G401.6 (cell line): ENCODE data around the gene C5.
A peak's percentile ranks its signal among the peaks of the same experiment; 100 is the strongest.
"Not testable (repeated sequence)": the region's sequence is repeated elsewhere in the genome, so short reads cannot be mapped to it uniquely, and the experiment has no call there.

ENCODE experiments used
- FAIRE-seq: peaks from 2 replicates; lab custom pipeline; 2012; peaks lifted over from hg19 to GRCh38; lab: Jason Lieb, UNC

The C5 gene

DNA sequence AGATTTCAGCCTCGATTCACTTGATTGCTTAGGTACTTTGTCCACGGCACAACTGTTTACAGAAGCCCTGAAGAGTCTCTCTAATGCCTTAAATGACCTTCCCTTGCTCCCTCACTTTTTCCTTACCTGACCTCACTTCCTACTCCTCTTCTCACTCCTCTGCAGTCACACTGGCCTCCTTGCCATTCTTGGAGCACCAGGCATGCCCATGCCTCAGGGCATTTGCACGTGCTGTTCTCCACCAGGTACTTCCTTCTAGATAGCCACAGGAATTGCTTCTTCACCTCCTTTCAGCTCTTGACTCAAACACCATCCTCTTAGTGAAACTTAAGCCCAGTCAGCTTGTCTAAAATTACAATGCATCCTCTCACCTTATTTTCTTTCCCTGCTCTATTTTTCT is 71.1 kb downstream of the C5 start:
- FAIRE-seq: no peak

DNA sequence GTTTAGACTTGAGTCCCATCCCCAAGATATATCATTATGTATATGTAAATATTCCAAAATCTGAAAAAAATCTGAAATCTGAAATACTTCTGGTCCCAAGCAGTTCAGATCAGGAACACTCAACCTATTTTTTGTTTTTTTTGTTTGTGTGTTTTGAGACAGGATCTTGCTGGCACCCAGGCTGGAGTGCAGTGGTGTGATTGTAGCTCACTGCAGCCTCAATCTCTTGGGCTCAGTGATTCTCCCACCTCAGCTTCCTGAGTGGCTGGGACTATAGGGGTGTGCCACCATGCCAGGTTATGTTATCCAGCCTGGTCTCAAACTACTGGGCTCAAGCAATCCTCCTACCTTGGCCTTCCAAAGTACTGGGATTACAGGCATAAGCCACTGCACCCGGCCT is 72.8 kb downstream of the C5 start:
- FAIRE-seq: no peak

DNA sequence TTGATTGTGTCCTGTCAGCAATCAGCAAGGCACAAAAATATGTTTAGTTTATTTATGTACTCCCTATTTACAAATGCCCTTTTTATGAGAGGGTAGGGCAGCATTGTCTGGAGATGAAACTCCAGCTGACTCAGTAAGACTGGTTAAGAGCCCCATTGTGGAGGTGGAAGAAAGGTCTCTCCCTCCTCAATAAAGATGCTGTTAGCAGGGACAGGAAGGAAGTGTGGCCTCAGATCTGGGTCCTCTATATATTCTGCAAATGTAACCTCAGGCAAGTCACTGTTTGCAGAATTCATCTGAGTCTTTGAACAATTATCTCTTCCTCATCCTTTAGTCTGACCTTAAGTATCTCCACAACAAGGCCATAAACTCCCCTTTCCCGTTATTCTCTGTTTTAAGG is 75.2 kb downstream of the C5 start:
- no peak for FAIRE-seq

DNA sequence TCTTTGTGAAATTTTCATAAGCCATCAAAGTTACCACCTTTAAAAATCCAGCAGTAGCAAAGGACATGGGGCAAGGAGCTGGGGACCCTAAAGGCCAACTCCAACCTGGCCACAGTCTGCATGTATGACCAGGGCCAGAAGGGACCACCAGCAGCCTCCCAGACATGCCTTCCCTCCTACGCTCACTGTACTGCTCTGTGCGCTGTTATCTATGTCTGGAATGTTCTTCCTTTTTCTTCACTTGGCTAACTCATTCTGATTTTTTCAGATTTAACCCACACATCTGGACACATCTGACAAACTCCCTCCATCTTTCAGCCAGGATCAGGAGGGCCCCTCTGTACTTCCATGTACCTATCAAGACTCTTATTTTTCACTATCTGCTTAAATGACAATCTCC is 75.9 kb downstream of the C5 start:
- FAIRE-seq: no peak

DNA sequence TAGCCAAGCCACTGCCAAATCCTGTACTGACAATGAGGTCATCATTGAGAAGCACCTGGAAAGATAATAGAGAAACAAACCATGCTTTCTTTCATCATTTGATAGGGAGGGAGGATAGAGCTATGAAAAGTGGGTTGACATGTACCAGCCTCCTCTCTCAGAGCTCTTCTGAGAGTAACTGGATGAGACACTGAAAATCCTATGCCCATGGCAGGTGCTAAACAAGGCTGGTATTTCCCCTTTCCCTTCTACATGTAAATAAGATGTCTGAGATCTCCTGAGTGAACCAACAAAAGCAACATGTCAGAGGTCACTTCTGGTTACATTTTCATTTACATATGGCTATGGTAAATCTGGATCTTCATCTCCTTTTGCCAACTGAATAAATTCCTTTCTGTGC is 78.1 kb downstream of the C5 start:
- no peak for FAIRE-seq

DNA sequence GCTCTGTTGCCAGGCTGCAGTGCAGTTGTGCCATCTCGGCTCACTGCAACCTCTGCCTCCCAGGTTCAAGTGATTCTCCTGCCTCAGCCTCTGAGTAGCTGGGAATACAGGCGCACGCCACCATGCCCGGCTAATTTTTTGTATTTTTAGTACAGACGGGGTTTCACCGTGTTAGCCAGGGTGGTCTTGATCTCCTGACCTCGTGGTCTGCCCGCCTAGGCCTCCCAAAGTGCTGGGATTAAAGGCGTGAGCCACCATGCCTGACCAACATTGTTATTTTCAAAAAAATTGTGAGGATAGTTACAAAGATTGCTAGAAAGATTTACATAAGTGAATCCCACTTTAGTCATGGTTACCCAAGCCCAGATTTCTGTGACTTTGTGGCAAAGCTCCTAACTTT is 78.6 kb downstream of the C5 start:
- FAIRE-seq: not testable (repeated sequence)

DNA sequence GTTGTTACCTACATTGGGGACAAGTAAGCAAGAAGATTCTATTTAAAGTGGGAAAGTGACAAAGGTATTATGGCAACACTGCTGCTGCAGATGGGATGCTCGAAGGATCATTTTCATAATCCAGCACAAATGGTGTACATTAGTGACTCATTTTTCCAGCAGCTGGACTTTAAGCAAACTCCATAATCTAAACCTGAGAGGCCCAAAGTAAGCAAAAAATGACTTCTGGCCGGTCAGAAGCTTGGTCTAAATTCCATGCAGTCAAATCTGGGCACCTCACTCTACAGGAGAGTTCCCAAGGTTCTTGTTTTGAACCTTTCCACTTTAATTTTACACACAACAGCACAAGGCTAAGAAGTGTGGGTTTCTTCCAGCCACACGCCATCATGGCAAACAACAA is 79.8 kb downstream of the C5 start:
- FAIRE-seq: no peak

DNA sequence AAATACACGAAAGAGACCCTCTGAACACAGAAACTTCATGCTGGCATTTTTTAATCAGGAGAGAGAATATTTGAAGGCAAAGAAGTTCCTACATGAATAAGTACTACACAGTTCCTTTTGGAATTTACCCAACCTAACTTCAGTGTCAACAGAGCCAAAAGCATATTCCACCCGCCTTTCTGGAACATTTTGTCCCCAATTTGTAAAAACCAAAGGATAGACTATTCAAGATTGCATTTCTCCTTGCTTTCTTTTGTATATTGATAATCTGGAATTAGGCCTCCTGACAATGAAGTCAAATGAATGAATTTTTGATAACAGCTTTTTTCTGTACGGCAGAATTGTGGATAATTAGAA is 84.1 kb downstream of the C5 start:
- no peak for FAIRE-seq

DNA sequence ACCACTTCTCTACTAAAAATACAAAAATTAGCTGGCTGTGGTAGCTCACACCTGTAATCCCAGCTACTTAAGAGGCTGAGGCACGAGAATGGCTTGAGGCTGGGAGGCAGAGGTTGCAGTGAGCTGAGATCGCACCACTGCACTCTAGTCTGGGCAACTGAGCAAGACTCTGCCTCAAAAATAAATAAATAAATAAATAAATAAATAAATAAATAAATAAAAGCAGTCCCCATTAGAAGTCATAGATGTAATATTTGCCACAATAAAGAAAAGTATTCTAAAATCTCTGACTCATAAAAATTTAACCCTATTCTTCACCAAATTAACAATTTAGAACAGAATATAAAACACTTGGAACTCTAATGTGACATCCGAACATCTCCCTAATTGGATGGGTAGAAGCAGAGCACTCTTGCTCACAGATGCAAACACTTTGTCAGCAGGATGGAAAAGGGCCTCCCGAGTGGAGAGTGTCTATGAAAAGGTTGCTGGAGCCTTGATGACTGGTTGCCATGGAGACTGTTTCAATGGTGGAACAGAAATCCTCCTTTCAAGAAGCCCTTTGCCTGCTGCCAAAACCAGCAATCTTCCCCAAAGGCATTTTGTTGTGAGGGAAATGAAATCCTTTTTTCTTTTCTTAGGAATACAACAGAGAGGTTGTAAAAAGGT is 84.6 kb downstream of the C5 start:
- no peak for FAIRE-seq

DNA sequence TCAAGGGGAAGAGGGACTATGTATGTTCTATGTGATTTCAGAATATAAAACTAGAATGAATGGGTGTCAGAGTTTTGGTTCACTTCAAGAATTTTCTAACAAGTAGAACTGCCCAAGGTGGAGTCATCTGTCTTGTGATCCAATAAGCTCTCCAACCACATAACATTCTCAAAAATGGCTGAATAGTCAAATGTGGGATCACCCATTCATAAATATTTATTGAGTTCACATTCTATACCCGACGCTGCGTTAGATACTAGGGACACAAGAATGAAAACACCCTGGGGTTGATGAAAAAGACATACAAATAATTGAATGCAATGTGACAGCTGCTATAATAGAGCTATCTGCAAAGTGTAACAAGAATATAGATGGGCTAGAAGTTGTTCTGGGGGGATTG is 88.1 kb downstream of the C5 start:
- FAIRE-seq: no peak

DNA sequence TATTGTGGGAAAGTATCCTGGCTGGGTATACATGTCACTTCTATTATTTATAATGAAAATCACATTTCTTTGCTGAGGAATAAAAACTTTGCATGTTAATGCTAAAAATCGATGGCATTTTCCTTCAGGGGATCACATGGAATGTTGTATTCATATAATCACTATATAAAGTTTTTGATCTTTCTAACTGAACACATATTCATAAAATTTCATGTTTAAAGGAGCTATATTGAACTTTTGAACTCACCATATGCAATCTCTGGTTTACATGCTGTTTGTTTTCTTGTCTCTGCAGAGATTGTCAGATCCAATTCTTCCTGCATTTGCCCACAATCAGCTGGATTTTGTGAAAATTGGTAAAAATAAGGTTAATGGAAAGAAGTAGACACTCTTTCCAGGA is 90.1 kb downstream of the C5 start:
- FAIRE-seq: no peak

DNA sequence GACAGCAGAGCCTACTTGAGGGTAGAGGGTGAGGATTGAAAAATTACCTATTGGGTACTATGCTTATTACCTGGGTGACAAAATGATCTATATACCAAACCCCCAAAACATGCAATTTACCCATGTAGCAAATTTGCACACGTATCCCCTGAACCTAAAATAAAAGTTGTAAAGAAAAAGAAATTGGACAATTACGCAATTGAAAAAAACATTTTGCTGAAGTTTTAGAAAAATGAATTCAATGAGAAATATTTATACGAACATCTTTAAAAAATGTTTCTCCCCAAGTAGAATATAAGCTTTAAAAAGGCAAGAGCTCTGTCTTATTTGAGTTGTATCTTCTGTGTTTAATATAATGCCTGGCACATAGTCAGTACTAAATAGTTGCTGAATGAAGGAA is 93.2 kb downstream of the C5 start:
- FAIRE-seq: peak; percentile 28

DNA sequence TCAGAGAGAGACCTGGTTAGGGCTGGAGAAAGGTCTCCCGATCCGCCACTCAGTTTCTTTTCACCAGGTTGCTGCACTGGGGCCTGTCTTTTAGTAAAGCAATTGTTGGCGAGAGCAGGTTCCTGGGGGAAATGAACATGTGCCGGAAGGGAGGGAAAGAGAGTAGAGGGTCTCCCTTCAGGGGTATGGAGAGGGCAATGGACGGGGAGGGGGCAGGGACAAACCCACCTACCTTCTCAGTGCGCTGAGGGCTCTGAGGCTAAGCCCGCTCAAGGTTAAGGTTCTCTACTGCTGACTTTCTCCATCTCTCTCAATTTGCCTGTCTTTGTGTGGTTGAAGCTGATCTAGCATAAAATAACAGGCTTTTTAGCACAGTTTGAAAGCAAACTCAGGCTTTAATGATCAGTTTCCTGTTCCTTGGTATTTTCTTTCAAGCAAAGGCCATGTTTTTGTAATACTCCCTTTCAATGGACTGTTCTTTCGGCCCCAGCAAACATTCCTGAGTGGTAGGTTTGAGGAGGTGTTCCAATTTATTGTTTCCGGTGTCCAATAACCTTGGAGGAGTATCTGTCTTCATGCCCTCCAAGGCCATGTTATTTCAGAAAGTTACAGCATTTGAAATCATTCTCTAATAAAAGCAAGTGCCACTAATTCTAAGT is 98.0 kb downstream of the C5 start:
- no peak for FAIRE-seq

DNA sequence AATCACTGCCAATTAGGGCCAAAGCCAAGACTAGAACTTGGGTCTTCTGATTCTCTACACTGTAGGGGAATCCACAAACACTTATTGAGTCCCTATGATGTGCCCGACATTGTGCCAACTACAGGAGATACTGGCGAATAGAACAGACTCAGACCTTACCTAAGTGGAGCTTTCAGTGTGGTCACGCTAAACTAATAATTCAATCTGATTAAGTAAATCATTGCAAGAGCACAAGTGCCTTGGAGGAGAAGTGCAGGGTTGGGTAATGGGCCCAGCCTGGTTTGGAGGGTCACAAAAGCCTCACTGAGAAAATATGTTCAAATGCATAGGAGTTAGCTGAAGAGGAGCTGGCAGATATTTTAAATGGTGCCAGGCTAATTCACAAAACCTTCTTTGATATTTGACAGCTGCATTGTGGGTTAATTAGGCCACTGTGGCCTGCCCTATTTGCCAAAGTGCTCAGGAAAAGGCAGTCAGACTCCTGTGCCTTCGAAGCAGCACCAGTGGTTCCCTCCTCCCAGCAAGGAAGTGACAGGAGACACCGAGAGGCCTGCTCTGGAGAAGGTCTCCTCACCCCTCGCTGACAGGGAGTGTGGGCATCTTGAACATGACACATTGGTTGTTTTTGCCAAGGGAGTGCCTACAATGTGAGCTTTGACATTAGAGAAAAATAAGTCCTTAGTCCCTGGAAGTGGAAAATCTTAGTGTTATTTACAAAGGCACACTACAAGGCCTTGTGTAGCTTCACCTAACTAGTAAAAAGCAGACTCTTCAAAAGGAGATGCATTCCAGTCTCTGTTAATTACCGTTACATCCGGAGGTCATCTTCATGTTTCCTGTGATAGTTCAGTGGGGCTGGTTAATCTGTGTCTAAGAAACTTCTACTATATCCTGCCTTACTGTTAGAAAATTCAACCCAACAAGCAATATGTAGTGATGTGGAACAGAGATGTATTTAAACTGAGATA is 99.4 kb downstream of the C5 start:
- no peak for FAIRE-seq

DNA sequence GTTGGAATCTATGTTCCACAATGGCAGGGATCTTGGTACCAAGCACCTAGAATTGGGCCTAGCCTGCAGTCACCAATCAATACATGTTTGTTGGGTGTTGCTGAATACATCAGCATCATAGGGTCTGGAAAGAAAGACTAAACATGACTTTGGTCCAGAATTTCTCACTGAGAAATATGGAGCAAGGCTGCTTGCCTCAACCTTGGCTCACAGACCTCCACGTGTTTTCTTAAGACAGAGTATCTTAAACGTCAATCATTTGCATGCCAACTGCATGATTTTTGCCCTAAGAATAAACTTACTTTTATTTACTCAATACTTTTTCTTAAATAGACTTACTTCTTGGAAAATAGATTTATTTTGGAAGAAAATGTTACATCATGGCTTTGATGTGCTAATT is 100.8 kb downstream of the C5 start:
- FAIRE-seq: no peak

DNA sequence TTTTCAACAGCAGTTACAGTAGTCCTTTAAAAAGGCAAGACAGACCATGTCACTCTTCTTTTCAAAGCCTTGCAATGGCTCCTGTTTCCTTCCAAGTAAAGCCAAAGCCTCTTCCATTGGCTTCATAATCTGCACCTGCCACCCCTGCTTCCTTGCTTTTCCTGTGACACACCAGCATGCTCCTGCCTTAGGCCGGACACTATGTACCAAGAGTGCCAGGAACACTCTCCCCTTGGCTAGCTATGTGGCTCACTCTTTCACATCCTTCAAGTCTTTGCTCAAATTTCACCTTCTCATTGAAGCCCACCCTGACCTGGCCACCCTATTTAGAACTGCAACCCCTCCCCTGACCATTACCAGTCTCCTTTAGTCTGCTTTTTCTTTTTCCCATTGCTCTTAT is 101.3 kb downstream of the C5 start:
- FAIRE-seq: no peak

DNA sequence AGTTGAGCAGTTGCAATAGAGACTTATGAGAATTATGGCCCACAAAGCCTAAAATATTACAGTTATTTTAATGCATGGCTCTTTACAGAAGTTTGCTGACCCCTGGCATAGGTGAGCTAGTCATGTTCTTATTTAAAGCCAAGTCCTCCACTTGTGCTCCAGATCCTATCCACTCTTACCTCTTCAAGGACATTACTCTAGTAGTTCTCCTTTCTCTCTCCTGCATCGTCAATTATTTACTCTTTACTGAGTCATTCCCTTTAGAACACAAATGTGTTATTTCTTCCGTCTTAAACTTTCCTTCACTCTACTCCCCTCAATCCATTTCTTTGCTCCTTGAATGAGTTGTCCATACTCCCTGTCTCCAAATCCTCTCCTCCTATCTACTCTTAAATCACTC is 102.9 kb downstream of the C5 start:
- FAIRE-seq: no peak

DNA sequence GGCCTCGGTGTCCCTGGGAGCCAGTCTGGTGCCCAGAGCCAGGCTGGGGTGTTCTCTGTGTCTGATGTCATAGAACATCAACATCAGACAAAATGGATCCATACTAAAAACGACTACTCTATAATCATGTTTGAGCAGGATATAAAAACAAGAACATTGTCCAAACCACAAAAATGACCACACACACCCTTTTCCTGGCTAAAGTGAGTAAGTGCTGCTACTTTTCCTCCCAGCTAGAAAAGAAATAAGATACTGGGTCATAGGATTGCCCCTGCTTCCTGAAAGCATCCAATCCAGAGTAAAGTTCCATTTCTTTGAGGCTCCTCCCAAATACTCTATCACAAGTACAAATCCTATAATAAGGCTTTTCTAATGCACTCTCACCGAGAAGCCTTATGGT is 103.8 kb downstream of the C5 start:
- no peak for FAIRE-seq

DNA sequence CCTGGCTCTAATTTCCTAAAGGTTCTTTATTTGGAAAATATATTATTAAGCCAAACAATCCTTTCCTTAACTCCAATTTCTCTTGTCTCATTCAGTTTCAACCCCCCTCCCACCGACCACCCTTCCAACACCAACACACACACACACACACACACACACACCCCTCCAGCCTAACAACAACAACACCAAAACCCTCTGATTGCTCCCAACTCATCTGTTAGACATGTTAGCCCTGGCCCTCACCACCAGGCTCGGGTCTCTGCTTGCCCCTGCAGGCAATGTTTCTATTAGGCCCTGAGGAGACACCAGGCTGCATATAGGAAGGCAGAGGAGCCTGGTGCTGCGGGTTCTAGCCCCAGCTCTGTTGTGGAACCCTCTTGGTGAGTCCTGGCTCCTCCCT is 105.1 kb downstream of the C5 start:
- no peak for FAIRE-seq

DNA sequence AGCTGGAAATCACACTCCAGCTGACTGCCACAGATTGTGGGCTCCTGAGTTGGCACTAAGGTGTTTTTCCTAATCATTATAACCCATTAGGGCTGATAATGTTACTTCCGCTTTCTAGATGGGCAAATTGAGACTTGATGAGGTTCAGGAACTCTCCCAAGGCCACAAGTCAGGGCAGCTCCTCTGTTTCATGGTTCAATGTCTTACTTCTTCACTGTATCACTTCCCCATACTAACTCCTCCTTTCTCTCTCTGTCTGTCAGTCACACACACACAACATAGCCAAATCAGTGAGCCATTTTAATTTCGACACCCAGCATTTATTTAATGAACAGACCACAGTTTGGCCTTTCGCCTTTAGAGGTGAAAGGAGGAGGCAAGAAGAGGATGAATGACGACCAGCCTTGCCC is 105.6 kb downstream of the C5 start:
- FAIRE-seq: no peak

DNA sequence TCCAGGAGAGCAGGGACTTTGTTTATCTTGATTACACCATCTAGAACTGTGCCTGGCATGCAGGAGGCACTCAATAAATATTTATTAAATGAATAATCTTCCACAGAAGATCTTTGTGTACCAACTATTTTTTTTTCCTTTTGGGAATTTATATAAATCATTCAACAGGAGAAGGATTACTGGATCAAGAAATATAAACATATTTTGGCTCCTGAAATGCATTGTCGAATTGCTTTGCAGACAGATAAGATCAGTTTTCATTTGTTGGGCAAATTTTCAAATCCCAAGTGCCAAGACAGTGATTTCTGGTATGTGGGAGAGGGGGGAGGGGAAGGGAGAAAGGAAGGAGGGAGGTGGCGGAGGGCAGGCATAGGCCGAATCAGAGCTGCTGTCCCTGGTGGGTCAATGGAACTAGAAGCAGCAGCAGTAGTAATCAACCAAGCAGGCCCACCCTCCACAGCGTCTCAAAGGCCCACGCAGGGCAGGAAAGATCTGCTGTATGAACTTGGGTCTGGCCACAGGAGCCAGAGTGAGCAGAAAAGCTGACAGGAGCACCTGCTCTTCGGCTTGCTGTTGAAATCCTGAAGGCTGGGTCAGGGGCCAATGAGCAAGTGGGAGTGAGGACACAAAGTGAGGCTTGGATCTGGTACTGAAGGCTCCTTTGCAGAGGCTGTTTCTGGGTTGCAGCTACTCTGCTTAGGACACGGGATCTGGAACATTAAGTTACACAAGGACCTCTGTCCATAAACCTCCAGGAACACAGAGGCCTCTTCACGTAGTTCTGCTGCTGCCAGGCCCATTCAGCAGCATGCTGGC is 107.7 kb downstream of the C5 start:
- FAIRE-seq: no peak

DNA sequence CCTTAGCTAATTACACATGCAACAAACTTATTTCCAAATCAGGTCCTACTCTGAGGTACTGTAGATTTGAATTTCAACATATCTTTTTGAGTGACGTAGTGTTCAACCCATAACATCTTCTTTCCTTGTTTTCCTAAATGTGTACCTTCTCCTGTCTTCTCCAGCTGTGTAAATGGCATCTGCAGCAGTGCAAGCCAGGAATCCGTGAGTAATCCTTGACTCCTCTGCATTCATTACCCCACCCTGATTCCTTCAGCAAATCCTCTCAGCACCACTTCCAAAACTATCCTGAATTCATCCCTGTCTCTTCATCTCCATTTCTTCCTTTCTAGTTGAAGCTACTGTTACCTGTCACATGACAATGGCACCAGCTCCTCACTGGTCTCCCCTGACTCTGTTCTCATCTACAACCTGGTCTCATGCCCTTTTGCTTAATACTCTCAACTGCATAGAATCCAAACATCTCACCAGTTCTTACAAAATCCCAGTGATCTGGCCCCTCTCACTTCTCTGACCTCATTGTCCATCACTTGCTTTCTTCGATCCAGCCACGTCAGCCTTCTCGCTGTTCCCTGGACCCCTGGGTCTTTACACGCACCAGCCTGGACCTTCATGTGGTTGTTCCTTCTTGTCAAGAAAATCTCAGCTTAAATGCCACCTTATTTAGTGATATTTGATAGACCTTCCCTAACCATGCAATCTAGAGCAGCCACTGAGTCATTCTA is 108.9 kb downstream of the C5 start:
- FAIRE-seq: no peak
